Stromal cell of bone marrow (primary cell): Measurements from ENCODE around the gene KIF13A.
"Not testable (repeated sequence)": the region's sequence is repeated elsewhere in the genome, so short reads cannot be mapped to it uniquely, and the experiment has no call there.

ENCODE experiments used
- DNase-seq: peaks from one replicate; pipeline ENCODE4 v3.0.0-alpha.2; 2012; ENCODE audit warnings: low read depth

KIF13A gene

GRCh38 chr6:17998442-17998841 lies 11.0 kb upstream of the KIF13A start:
- DNase-seq = no peak

- no peak for DNase-seq
Observed at GRCh38 chr6:17998003-17998402, 10.6 kb upstream of the KIF13A start.

GRCh38 chr6:17995414-17995813 lies 8.0 kb upstream of the KIF13A start:
- no peak for DNase-seq

GRCh38 chr6:17994019-17994418 lies 6.6 kb upstream of the KIF13A start:
- DNase-seq = no peak

- DNase-seq = no peak
Observed at GRCh38 chr6:17988422-17988944, 1.0 kb upstream of the KIF13A start.

GRCh38 chr6:17987697-17988421 lies 424 bp upstream of the KIF13A start:
- DNase-seq = no peak

- no peak for DNase-seq
Observed at GRCh38 chr6:17986656-17987446, 584 bp downstream of the KIF13A start.

GRCh38 chr6:17985934-17986655 lies 1.3 kb downstream of the KIF13A start:
- DNase-seq = no peak

- no peak for DNase-seq
Observed at GRCh38 chr6:17984812-17985670, 2.4 kb downstream of the KIF13A start.

- DNase-seq = no peak
Observed at GRCh38 chr6:17984399-17984798, 3.0 kb downstream of the KIF13A start.

- no peak for DNase-seq
Observed at GRCh38 chr6:17983730-17984129, 3.7 kb downstream of the KIF13A start.

GRCh38 chr6:17980329-17980728 lies 7.1 kb downstream of the KIF13A start:
- no peak for DNase-seq

- no peak for DNase-seq
Observed at GRCh38 chr6:17979479-17979878, 8.0 kb downstream of the KIF13A start.

- DNase-seq = not testable (repeated sequence)
Observed at GRCh38 chr6:17976258-17976657, 11.2 kb downstream of the KIF13A start.

GRCh38 chr6:17974570-17975368 lies 12.7 kb downstream of the KIF13A start:
- DNase-seq = no peak

- no peak for DNase-seq
Observed at GRCh38 chr6:17972978-17973622, 14.3 kb downstream of the KIF13A start.

GRCh38 chr6:17972074-17972952 lies 15.1 kb downstream of the KIF13A start:
- no peak for DNase-seq

- peak; percentile 91 for DNase-seq
Observed at GRCh38 chr6:17971128-17972073, 16.0 kb downstream of the KIF13A start.
